Measurements from ENCODE around the gene CCDC18.

DNA sequence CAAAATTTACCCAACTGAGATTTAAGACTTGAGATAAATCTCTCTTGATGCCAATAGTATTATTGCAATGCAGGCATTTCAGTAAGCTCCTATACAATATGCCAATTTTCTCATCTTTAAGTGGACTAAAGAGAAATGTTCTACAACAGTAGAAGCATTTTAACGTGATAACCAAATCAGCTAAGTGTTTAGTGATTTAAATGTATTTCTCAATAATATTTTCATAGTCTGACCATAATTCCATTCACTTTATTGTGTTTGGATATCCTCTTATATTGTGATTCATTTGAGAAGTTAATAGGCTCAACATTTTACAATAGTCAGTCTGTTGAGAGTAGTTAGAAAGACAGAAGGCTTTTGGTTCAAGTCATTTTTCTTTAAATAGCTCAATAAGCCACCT, 120.6 kb downstream of the CCDC18 start:
- TF ChIP-seq CTCF (IDR thresholded peaks at IDR 0.05 in 2 of 3, conservative IDR thresholded peaks at IDR 0.05 in 1 of 3; ENCODE audit: borderline replicate concordance in 1 of 3, insufficient read depth in 1 of 3, low read depth in 2 of 3, low read length in 2 of 3), result no peak
- no peak for TF ChIP-seq RAD21 (IDR thresholded peaks at IDR 0.05; ENCODE audit: low read depth)
- TF ChIP-seq POLR2A (IDR thresholded peaks at IDR 0.05; ENCODE audit: borderline replicate concordance, extremely low read depth, insufficient read depth, insufficient read length), result no peak
- TF ChIP-seq SIN3A (IDR thresholded peaks at IDR 0.05; ENCODE audit: low read depth), result no peak
- TF ChIP-seq POLR2AphosphoS5 (IDR thresholded peaks at IDR 0.05; ENCODE audit: low read depth, low read length), result no peak
- TF ChIP-seq EZH2phosphoT487 (IDR thresholded peaks at IDR 0.05; ENCODE audit: borderline replicate concordance), result no peak
- TF ChIP-seq CEBPB (IDR thresholded peaks at IDR 0.05; ENCODE audit: low read depth), result no peak

Measured in HCT116 (cell line).